Mucosa of gallbladder (tissue), 1 donor: ENCODE measurements around the gene DPYSL5. TPM values are rescaled to one million over a fixed set of nuclear protein-coding genes. Genes with fewer than 3 reads are reported as not detected.

Experiments
- DNase-seq: peaks from one replicate; pipeline ENCODE4 v3.0.0-alpha.2; 2020; ENCODE audit warnings: low spot score
- total RNA-seq: library from RNA; stranded (reverse); gene quantifications from one replicate; pipeline ENCODE4 v1.2.1, GENCODE V29; 2021
- donor health status: DM: no; HTN: no; CAD: no.

Gene DPYSL5
- total RNA-seq, 1 donor from 2014 or later = 0.26 TPM

DNA sequence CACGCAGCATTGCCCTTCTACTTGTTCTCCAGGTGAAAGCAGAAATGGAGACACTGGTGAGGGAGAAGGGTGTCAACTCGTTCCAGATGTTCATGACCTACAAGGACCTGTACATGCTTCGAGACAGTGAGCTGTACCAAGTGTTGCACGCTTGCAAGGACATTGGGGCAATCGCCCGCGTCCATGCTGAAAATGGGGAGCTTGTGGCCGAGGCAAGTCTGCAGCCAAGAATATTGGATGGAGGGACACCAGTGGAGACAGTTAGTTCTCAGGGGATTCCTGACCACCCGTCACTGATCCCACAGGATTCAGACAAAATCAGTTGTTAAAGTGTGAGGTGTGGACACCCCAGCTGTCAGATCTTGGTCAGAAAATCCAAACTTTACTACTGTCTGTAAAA lies 79.3 kb downstream of the DPYSL5 start:
- no peak for DNase-seq

DNA sequence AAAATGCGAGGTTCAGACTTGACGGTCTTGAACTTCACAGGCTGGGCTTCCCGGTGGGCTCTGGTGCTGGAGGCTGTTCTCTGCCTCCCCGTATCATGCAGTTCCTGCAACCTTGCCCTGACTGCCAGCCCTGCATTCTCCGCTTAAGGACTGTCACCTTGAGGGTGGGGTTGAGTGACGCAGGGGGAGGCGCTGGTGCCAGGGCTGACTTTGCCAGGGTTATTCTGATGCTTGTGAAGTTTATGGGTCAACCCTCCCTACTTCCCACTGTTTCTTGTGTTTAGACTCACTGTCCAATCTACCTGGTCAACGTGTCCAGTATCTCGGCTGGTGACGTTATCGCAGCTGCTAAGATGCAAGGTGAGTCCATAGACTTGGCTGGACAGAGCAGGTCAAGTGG lies 85.0 kb downstream of the DPYSL5 start:
- no peak for DNase-seq

DNA sequence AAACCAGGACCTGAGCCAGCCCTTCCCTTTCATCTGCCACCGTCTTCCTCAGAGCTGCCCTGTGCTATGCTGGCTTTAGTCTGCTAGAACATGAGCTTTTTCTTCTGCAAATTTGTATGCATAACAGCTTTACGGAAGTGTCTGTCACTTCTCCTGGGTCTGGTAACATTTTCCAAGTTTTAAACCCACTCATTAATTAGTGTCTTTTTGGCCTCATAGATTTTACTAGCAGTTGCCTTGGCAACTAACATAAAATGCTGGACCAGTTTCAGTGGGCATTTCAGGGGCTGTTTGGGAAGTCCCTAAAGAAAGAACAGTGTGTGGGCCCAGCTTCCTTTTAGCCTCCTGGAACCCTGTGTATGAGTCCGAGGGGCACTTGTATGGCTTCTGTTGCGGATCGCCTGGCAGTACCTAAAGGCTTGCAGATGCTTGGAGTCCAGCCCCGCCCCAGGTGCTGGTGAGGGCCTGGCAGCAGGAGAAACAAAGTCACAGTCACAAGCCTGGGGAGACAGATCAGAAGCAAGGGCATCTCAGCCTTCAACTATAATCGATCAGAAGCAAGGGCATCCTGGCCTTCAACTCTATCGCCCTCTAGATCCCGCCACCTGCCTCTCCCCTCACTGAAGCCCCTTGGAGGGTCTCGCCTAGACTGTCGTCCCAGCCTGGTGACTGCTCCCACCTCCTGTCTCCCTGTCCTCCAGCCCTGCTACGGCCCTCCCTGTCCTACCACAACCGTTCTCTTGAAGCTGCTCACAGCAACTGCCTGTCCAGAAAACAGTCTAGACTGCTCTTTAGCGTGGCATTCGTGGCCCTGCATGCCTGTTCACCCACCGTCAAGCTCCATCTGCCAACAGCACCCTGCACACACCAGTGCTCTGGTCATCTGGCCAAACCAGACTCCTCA lies 85.8 kb downstream of the DPYSL5 start:
- DNase-seq = no peak

DNA sequence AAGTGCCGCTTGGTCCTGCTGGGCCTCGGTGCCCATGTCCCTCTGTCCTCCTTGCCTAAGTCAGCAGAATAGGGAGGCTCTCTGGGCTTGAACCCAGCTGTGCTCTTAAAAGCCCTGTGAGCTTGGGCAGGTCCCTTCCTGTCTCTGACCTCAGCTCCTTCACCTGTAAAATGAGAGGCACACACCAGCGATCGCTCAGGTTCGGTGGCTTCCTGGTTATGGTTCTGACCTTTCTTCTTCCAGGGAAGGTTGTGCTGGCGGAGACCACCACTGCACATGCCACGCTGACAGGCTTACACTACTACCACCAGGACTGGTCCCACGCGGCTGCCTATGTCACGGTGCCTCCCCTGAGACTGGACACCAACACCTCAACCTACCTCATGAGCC lies 86.4 kb downstream of the DPYSL5 start:
- no peak for DNase-seq

DNA sequence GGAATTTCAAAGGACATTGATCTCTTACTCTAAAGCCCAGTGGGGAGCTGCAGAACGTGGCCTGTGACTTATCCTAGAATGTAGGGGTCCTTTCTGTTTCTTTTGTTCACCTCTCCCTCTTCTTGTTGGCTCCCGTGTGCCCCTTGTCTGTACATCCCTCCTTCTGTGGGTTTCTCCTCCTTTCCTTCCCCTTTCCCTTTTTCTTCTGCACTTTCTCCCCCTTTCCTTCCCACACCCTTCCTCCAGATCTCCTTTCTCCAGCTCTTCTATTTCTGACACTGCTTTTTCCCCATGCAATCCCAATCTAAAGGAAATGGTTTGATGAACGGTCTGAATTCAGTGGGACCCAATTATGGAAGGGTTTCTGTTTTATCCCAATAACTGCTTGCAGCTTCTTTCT lies 87.1 kb downstream of the DPYSL5 start:
- DNase-seq = no peak

DNA sequence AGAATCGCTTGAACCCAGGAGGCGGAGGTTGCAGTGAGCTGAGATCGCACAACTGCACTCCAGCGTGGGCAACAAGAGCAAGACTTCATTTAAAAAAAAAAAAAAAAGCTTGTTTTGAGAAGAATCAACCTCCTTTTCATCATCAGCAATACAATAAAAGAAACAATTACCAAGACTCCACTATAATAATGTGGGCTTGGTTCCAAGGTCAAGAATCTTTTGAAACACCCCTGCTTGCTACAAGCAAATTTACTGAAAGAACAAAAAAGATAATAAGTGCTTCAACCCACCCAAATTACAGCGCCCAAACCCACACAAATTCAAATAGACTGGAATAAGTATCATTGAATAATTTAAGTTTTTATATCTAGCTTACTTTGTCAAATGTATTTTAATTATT lies 88.9 kb downstream of the DPYSL5 start:
- no peak for DNase-seq

DNA sequence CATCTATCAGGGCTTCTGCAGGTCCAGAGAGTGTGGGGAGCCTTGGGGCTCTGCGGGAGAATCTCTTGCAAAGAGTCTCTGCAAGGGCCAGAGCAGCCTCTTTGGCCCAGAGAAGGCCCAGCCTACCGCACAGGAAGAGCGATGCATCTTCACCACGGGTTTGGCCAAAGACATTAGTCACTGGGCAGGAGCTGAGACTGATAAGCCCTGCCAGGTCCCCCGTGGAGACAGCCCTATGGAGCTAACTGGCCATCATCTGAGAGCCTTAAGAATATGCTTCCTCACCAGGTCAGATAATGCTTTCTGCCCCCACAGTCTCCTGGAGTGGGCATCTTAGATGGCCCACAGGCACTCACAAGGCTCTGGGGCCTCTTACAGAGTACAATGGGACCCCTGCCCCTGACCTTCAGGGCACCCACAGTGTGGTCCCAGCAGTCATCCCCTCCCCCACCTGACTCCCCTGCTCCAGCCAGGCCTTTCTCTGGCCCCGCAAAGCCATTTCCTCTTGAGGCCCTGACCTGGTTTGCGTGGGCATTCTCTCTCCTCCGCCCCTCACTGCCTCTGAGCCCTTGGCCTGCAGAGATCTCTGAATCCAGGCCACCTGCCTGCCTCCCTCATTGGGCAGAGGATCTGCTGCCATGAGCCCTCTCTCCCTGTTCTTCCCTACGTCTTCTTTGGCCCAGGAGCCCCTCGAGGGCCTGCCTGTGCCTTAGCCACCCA lies 90.6 kb downstream of the DPYSL5 start:
- DNase-seq = no peak

DNA sequence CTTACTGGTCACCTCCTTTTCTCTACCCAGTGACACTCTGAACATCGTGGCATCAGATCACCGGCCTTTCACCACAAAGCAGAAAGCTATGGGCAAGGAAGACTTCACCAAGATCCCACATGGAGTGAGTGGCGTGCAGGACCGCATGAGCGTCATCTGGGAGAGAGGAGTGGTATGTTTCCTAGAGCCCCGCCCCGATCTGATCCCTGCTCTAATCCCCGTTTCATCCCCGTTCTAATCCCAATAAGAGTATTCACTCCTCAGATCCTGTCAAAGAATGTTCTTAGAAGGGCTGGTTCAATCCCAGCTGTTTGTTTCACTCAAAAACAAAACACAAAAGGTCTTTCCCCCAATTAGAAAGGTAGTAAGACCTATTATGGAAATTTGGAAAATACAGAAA lies 92.1 kb downstream of the DPYSL5 start:
- no peak for DNase-seq

DNA sequence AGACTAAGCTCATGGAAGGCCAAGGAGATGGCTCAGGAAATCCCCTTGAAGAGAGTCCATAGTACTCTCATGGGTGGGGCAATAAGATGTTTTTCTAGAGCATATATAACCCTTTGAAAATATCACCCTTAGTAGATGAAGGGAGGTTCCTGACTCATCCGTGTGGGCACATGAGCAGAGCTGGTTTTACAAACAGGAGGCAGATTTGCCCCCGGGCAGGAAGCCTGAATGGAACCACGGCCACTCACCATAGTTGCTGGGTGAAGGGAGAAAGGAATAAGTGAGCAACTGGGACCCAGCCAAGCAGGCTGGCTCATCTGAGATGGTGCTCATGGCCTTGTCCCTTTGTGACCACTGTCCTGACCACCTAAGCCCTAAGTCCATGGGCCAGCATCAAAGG lies 93.6 kb downstream of the DPYSL5 start:
- DNase-seq = no peak

DNA sequence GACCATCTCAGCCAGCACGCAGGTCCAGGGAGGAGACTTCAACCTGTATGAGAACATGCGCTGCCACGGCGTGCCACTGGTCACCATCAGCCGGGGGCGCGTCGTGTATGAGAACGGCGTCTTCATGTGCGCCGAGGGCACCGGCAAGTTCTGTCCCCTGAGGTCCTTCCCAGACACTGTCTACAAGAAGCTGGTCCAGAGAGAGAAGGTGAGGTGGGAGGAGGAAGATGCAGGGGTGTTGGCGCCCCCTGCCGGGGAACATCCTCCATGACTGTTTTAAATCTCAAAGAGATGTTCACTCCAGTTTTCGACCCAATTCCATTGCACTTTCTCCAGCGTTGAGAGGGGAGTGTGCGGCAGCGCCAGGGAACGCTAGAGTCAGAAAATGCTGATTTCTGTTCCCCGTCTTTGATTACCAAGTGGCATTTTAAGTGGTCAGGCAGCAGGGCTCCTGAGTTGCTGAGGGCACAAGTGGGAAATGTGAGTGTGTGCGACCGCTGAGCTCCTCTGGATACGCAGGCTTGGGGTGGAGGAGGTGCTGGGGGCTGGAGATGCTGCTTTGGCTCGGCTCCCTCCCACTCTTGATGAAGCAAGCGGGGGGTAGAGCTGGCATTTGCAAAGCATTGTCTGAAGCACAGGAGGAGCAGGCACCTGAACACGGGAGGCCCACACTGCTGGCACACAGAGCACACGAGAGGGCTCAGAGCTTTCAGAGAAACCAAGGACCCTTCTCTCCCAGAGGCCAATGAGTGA lies 94.8 kb downstream of the DPYSL5 start:
- DNase-seq = peak; percentile 59

DNA sequence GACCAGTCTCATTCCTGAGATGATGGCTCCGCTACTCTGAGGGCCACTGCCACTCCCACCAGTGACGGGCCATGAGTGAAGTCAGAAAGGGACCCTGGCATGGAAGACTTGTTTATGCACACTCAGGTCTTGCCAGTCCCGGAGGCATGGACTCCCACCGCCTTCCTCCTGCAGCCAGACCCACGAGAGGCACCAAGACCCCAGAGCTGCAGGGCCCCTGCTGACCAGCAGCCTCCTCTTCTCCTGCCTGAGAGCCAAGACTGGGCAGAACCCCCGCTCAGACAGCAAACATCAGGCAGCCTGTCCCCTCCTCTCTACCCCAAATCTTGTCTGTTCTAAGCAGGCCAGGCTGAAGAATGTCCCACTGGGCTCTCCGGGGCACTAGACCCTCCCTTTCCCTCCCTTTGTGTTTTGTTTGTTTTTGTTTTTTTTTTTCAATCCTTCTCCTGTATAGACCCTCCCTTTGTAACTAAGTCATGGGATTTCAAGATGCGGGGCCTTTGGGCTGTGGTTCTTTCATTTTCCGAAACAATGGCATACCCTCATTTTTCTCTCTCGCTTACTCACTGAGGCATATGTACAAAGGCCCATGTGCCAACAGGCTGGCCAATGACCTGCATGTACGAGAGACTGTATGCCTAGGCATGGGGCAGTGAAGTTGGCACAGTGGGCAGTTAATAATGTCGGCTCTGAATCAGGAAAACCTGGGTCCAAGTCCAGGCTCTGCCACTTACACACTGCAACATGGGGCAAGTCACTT lies 98.2 kb downstream of the DPYSL5 start:
- no peak for DNase-seq

DNA sequence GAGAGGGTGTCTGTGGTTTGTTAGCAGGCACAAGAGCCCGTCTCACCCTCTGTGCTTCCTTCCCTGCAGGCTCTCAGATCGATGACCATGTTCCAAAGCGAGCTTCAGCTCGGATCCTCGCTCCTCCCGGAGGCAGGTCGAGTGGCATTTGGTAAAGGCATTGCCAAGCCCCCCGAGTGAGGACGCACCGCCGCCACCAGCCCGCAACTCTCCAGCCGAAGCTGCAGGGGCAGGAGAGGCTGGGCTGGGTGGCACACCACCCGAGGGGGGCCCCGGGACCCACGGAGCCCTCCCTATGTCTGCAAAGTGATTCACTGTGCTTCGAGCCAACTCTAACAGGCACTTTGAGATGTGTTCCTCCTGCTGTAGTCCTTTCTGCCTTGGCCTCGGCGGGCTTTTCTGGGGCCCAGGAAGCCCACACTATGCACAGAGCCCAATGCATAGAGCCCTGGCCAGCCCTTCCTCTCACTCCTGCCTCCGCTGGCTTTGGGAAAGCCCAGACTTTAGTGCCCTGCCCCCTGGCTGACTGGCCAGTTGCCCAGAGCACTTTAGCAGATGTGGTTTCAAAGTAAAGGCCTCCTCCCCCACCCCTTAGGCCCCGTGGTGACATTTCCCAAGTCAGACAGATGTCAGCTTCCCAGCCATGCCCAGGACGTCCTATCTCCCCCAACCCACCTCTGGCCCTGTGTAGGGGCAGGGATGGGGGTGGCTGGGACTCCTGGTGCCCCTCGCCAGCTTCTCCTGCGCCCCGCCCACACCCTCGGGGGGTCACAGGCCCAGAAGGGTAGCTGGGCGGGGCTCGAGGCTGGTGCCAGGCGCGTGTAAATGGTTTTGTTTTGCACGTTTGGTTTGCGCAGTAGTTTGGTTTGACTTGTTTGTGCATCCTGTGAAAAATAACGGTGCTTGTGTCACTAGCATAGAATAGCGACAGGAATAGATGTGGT lies 99.2 kb downstream of the DPYSL5 start:
- no peak for DNase-seq

DNA sequence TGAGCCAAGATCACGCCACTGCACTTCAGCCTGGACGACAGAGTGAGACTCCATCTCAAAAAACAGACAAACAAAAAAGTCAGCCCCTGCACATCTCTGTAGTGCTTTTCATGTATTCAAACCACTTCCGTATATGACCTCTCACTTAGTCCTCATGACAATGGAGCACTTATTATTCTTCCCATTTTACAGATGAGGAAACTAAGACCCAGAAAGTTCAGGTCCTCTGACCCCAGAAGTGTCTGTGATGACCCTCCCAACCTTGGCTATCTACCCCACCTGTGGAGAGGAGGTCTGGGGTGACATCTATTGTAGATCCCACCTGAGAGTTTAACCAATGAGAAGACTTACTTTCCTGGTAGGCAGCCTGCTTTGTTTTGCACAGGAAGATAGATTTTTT lies 100.9 kb downstream of the DPYSL5 start:
- no peak for DNase-seq

DNA sequence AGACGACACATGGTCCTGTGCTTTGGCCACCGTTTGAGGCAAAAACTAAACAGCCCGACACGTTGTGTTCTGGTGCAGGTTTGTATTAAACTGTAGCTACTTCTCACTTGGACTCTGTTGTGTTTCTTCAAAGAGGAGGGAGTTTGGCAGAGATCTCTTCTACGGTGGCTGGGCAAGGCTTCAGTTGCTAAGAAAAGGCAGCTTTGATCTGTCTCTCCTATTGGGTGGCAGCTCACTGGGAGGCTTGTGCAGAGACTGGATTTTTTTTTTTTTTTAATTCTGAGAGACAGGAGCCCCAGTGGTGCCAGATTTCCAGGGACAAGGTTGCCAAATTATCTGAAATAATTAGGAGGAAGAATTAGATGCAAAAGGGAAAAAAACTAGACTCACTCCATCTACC lies 102.3 kb downstream of the DPYSL5 start:
- DNase-seq = no peak

DNA sequence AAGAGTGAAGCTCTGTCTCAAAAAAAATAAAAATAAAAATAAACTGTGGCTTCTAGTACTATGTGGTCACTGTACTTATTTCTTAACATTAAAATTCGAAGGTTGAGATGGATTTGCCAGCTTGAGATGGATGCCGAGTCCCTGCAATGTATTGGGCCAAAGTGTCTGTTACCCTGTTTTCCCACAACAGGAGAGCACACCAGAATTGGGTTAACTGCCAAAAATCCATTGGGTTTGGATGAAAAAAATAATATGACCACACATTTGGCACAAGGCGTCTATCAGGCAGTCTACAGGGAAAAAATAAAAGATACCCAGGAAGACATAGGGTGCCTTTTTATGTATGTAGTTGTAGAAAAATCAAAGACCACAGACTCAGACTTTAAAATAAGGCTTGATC lies 103.3 kb downstream of the DPYSL5 start:
- DNase-seq = no peak

DNA sequence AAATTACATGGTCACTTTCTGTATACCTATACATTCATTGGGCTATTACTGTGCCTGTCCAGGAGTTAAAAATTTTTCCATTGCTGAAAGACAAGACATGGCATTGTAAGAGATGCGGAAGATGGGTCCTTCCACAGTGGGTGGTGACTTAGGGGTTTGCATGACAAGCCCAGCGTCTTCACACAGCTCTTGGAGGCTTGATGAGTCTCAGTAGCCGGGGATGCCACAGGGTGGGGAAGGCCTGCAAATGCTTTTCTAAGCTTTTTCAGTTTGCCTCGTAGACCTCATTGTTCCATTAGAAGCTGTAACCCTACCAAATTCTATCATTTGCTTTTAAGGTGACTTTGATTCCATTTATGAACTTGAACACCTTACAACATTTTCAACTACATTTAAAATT lies 104.4 kb downstream of the DPYSL5 start:
- DNase-seq = no peak

DNA sequence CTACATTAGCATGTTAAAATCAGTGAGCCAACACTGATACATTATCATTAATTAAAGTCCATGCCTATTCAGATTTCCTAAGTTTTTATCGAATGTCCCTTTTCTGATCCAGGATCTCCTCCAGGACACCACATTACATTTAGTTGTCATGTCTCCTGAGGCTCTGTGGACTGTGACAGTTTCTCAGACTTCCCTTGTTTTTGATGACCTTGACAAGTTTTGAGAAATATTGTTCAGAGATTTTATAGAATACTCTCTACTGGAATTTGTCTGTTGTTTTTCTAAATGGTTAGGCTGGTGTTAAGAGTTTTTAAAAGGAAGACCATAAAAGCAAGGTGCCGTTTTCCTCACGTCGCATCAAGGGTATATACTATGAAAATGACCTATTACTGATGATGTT lies 106.2 kb downstream of the DPYSL5 start:
- DNase-seq = no peak

DNA sequence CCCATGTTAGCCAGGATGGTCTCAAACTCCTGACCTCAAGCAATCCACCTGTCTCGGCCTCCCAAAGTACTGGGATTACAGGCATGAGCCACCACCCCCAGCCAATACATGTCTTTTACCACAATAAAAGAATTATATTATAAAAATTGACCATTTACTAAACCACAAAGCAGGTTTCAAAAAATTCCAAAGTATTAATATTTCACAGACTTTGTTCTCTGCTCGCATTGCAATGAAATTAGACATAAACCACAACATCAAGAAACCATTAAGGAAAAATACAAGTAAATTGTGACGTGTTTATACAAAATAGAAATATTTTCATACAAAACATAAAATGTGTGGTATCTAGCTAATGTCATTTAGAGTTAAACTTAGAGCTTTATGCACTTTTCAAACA lies 109.1 kb downstream of the DPYSL5 start:
- no peak for DNase-seq

DNA sequence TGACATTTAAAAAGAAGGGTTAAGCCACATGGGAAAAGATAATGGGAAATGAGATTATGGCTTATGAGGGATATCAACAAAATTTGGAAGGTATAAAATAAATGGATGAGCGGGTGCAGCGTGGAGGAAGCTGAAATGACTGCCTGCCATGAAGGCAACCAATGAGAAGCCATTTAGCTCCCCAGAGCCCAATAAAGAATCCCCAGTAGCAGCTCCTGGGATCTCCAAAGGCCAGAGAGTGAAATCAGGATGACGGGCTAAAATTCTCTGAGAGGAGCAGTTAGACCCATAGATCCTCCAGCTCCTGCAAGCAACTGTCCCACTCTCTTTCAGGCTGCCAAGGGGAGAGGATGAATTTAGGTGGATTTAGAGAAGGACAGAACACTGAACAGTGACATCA lies 109.6 kb downstream of the DPYSL5 start:
- DNase-seq = no peak

DNA sequence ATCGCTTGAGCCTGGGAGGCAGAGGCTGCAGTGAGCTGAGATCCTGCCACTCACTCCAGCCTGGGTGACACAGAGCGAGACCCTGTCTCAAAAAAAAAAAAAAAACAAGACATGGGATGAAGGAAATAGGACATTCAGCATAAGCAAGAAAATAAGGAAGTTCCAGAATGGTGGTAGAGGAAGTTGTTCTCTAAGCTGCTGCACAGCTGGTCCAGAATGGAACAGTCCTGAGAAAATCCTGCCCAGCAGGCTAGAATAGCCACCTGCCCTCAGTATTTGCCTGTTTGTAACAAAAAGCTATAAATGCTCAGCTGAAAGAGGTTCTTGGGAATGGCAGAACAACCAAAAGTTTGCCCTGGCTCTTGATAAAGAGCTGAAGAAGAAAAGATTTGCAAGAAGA lies 111.4 kb downstream of the DPYSL5 start:
- DNase-seq = no peak
